ENCODE data around the gene LAX1. TPM values are rescaled to one million over a fixed set of nuclear protein-coding genes. Genes with fewer than 3 reads are reported as not detected.
"Not testable (repeated sequence)": the region's sequence is repeated elsewhere in the genome, so short reads cannot be mapped to it uniquely, and the experiment has no call there.

The LAX1 gene
- total RNA-seq, 1 donor from 2014 or later = 14.2 TPM

DNA sequence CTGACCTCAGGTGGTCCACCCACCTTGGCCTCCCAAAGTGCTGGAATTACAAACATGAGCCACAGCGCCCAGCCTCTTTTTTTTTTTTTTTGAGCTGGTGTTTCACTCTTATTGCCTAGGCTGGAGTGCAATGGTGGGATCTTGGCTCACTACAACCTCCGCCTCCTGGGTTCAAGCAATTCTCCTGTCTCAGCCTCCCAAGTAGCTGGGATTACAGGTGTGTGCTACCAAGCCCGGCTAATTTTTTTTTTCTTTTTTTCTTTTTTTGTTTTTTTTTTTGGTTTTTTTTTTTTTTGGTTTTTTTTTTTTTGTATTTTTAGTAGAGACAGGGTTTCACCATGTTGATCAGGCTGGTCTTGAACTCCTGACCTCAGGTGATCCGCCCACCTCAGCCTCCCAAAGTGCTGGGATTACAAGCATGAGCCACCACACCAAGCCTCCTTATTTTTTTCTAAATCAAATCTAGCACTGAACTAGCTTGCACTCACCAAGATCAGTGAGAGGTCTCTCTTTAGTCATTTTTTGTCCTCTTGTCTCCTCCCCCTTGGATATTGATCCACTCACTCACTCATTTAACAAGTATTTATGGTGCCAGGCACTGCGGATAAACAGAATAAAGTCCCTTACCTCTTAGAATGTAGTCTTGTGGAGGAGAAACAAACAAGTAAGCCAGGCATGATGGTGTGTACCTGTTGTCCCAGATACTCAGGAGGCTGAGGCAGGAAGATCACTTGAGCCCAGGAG, 13.2 kb upstream of the LAX1 start:
- H3K27me3 Mint-ChIP-seq (ENCODE audit: low read depth); DNase-seq (ENCODE audit: low spot score); intact Hi-C loops (cut with micrococcal nuclease); H3K36me3 Mint-ChIP-seq (ENCODE audit: low read depth); H3K4me3 Mint-ChIP-seq (ENCODE audit: low read depth); H3K9me3 Mint-ChIP-seq; H3K27ac Mint-ChIP-seq: not testable (repeated sequence)
- H3K4me1 Mint-ChIP-seq (ENCODE audit: low read depth) = peaks cover 16% of the 10 kb centered on the region

DNA sequence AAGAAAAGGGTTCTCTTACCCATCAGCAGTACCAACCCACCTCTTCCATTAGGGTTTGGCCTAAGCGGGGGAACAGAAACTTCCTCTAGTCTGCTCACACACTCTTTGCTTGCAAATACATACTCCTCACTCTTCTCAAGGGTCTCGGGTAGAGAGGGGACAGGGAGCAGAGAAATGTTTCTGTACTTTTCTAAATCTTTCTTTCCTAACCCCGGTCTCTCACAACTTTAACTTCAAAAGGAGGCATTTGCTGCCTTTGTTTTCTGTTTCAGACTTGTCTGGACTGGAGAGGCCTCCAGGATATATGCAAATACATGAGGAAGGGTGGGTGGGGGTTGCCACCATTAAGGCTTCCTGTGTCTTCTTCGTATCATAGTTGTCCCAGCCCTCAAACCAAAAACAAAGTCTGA, 10.5 kb upstream of the LAX1 start:
- intact Hi-C loops (cut with micrococcal nuclease) = loop anchor here (1.0 kb wide), 1 partner anchor 11 kb away; the partner anchor contains the start of gene LAX1
- DNase-seq (ENCODE audit: low spot score) = no peak
- H3K4me3 Mint-ChIP-seq (ENCODE audit: low read depth) = no peak overlapping the region
- H3K27me3 Mint-ChIP-seq (ENCODE audit: low read depth) = no peaks in the 10 kb centered on the region
- H3K4me1 Mint-ChIP-seq (ENCODE audit: low read depth) = peaks cover 17% of the 10 kb centered on the region
- peak overlapping the region; percentile 87 for H3K27ac Mint-ChIP-seq
- H3K36me3 Mint-ChIP-seq (ENCODE audit: low read depth) = no peaks in the 10 kb centered on the region
- H3K9me3 Mint-ChIP-seq = no peaks in the 10 kb centered on the region

- intact Hi-C loops (cut with micrococcal nuclease) = no loop called here
These were observed 8.9 kb upstream of the LAX1 start for GRCh38 chr1:203756036-203756435.

DNA sequence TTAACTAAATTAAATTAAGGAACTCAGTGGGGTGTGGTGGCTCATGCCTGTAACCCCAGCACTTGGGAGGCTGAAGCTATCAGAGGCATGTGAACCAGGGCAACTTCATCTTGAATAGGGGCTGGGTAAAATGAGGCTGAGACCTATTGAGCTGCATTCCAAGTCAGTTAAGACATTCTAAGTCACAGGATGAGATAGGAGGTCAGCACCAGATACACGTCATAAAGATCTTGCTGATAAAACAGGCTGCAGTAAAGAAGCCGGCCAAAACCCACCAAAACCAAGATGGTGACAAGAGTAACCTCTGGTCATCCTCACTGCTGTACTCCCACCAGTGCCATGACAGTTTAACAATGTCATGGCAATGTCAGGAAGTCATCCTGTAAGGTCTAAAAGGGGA, 6.2 kb upstream of the LAX1 start:
- peaks cover 25% of the 10 kb centered on the region for H3K4me1 Mint-ChIP-seq (ENCODE audit: low read depth)

More at GRCh38 chr1:203756036-203756435, 8.9 kb upstream of the LAX1 start:
- Mint-ChIP-seq H3K36me3 (ENCODE audit: low read depth) (no peaks in the 10 kb centered on the region), H3K4me3 (ENCODE audit: low read depth) (no peak overlapping the region), H3K4me1 (ENCODE audit: low read depth) (peaks cover 17% of the 10 kb centered on the region), H3K27ac (no peak overlapping the region), H3K27me3 (ENCODE audit: low read depth) (no peaks in the 10 kb centered on the region), H3K9me3 (no peaks in the 10 kb centered on the region)
- no peak for DNase-seq (ENCODE audit: low spot score)

GRCh38 chr1:203760506-203760905, 4.5 kb upstream of the LAX1 start:
- Mint-ChIP-seq H3K4me3 (ENCODE audit: low read depth) (no peak overlapping the region), H3K9me3 (no peaks in the 10 kb centered on the region), H3K36me3 (ENCODE audit: low read depth) (peaks cover 3% of the 10 kb centered on the region), H3K27me3 (ENCODE audit: low read depth) (no peaks in the 10 kb centered on the region), H3K27ac (no peak overlapping the region), H3K4me1 (ENCODE audit: low read depth) (peaks cover 30% of the 10 kb centered on the region)
- DNase-seq (ENCODE audit: low spot score) = no peak
- intact Hi-C loops (cut with micrococcal nuclease) = loop anchor here (10.0 kb wide), 1 partner anchor 436 kb away; no protein-coding TSS in a partner anchor

More for the DNA sequence above, 6.2 kb upstream of the LAX1 start:
- H3K36me3 Mint-ChIP-seq (ENCODE audit: low read depth); DNase-seq (ENCODE audit: low spot score); intact Hi-C loops (cut with micrococcal nuclease); H3K27me3 Mint-ChIP-seq (ENCODE audit: low read depth); H3K27ac Mint-ChIP-seq; H3K4me3 Mint-ChIP-seq (ENCODE audit: low read depth); H3K9me3 Mint-ChIP-seq: not testable (repeated sequence)

DNA sequence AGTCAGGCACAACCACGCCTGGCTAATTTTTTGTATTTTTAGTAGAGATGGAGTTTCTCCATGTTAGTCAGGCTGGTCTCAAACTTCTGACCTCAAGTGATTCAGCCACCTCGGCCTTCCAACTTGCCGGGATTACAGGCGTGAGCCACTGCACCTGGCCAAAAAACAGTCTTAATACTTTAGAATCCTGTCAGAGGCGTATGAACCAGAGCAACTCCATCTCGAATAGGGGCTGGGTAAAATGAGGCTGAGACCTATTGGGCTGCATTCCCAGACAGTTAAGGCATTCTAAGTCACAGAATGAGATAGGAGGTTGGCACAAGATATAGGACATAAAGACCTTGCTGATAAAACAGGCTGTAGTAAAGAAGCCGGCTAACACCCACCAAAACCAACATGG, 3.0 kb upstream of the LAX1 start:
- intact Hi-C loops (cut with micrococcal nuclease) = loop anchor here (10.0 kb wide), 1 partner anchor 437 kb away; no protein-coding TSS in a partner anchor
- H3K4me3 Mint-ChIP-seq (ENCODE audit: low read depth); DNase-seq (ENCODE audit: low spot score); H3K27ac Mint-ChIP-seq; H3K27me3 Mint-ChIP-seq (ENCODE audit: low read depth); H3K9me3 Mint-ChIP-seq; H3K36me3 Mint-ChIP-seq (ENCODE audit: low read depth): not testable (repeated sequence)
- peaks cover 26% of the 10 kb centered on the region for H3K4me1 Mint-ChIP-seq (ENCODE audit: low read depth)

DNA sequence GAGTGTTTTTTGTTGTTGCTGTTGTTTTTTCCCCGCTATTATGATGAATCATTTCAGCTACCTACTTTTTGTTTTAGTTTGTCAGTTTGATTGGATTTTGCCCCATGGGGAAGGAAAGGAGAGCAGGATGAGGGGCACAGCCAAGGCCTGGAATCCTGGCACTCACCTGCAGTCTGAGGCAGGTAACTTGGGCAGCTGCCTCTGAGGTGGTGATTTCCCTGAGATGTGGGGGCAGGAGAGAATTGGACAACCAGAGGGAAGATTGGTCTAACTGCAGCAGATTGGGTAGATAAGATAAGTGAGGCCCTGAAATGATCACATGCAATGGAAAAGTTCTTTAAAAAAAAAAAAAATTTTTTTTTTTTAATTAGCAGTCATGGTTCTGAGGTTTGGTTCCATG, 1.5 kb upstream of the LAX1 start:
- Mint-ChIP-seq H3K36me3 (ENCODE audit: low read depth) (peaks cover 12% of the 10 kb centered on the region), H3K4me1 (ENCODE audit: low read depth) (peaks cover 31% of the 10 kb centered on the region), H3K9me3 (no peaks in the 10 kb centered on the region), H3K27ac (peak overlapping the region; percentile 99), H3K27me3 (ENCODE audit: low read depth) (no peaks in the 10 kb centered on the region), H3K4me3 (ENCODE audit: low read depth) (peak overlapping the region; percentile 59)
- intact Hi-C loops (cut with micrococcal nuclease) = loop anchor here (10.0 kb wide), 1 partner anchor 439 kb away; no protein-coding TSS in a partner anchor
- DNase-seq (ENCODE audit: low spot score) = no peak

DNA sequence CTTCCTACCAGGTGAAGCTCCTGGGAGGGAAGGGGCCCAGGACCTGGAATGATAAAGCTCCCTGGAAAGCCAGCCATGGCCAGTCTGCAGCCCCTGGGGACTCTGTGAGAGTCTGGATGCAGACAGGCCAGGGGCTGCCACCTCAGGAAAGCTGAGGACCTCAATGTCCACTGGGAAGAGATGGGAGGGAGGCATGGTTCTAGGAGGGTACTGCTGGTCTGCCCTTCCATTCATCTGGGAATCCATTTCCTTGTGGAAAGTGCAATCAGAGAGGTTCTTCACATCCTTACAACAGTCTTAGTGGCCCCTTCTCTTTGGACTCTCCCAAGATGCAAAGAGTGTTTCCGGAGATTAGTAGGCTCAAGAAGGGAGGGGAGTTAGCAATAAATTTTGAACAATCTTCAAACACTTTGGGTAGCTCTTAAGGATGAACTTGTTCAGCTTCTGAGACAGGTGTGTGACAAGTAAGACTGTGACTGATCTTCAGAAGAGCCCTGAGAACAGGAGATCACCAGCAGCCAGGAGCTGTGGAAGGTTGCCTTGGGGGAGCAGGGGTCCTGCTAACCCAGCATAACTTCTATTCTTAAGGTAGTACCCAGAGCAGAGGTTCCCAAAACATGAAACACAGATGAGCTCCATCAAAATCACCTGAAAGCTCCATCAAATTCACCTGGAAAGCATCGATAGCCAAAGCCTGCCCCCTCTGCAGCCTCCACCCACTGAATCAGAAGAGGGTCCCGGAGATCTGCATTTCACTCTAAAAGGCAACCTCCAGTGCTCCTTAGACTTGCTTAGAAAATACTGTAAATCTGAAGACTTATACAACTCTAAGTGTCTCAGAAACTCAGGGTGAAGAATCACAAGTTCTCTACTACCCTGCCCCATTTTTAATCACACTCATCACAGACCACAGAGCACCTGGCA, 616 bp upstream of the LAX1 start:
- Mint-ChIP-seq H3K36me3 (ENCODE audit: low read depth) (peaks cover 19% of the 10 kb centered on the region), H3K27me3 (ENCODE audit: low read depth) (no peaks in the 10 kb centered on the region), H3K4me3 (ENCODE audit: low read depth) (peak overlapping the region; percentile 90), H3K4me1 (ENCODE audit: low read depth) (peaks cover 34% of the 10 kb centered on the region), H3K27ac (peak overlapping the region; percentile 99), H3K9me3 (no peaks in the 10 kb centered on the region)
- DNase-seq (ENCODE audit: low spot score) = no peak
- intact Hi-C loops (cut with micrococcal nuclease) = loop anchor here (1.0 to 10.0 kb wide), 5 partner anchors 10 to 440 kb away; partner anchors contain the start of genes ATP2B4, ZBED6 and ZC3H11A

GRCh38 chr1:203768256-203768655, 3.3 kb downstream of the LAX1 start:
- no peaks in the 10 kb centered on the region for H3K27me3 Mint-ChIP-seq (ENCODE audit: low read depth)
- H3K27ac Mint-ChIP-seq = peak overlapping the region; percentile 79
- peaks cover 29% of the 10 kb centered on the region for H3K4me1 Mint-ChIP-seq (ENCODE audit: low read depth)
- intact Hi-C loops (cut with micrococcal nuclease) = loop anchor here (5.0 to 10.0 kb wide), 2 partner anchors 96 to 443 kb away; no protein-coding TSS in a partner anchor
- peak overlapping the region; percentile 41 for H3K4me3 Mint-ChIP-seq (ENCODE audit: low read depth)
- H3K9me3 Mint-ChIP-seq = no peaks in the 10 kb centered on the region
- peaks cover 55% of the 10 kb centered on the region for H3K36me3 Mint-ChIP-seq (ENCODE audit: low read depth)
- DNase-seq (ENCODE audit: low spot score) = no peak

- no peaks in the 10 kb centered on the region for H3K27me3 Mint-ChIP-seq (ENCODE audit: low read depth)
- no peak for DNase-seq (ENCODE audit: low spot score)
- peak overlapping the region; percentile 34 for H3K27ac Mint-ChIP-seq
- H3K36me3 Mint-ChIP-seq (ENCODE audit: low read depth) = peaks cover 66% of the 10 kb centered on the region
- H3K4me1 Mint-ChIP-seq (ENCODE audit: low read depth) = peaks cover 16% of the 10 kb centered on the region
- intact Hi-C loops (cut with micrococcal nuclease) = loop anchor here (5.0 to 10.0 kb wide), 2 partner anchors 97 to 445 kb away; no protein-coding TSS in a partner anchor
- H3K9me3 Mint-ChIP-seq = no peaks in the 10 kb centered on the region
- no peak overlapping the region for H3K4me3 Mint-ChIP-seq (ENCODE audit: low read depth)
These were observed 4.7 kb downstream of the LAX1 start for GRCh38 chr1:203769505-203770343.

DNA sequence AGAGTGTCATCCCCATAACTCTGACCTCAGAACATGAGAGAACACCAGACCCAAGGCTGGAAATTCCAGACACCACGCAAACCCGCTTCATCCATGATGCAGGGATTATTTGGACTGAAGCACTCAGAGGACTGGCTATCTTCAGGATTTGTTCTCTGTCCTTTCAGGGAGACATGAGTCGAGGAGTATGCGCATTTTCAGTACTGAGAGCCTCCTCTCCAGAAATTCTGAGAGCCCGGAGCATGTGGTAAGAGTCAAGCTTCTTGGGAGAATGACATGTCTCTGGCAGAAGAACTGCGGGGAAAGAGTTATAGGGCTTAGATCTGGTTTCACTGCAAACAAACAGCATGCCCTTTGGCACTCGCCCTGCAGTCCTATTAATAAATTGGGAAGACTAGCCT, 6.9 kb downstream of the LAX1 start:
- Mint-ChIP-seq H3K27ac (no peak overlapping the region), H3K4me1 (ENCODE audit: low read depth) (peaks cover 14% of the 10 kb centered on the region), H3K36me3 (ENCODE audit: low read depth) (peaks cover 79% of the 10 kb centered on the region), H3K27me3 (ENCODE audit: low read depth) (no peaks in the 10 kb centered on the region), H3K4me3 (ENCODE audit: low read depth) (no peak overlapping the region), H3K9me3 (no peaks in the 10 kb centered on the region)
- intact Hi-C loops (cut with micrococcal nuclease) = no loop called here
- no peak for DNase-seq (ENCODE audit: low spot score)

GRCh38 chr1:203772836-203773235, 7.9 kb downstream of the LAX1 start:
- Mint-ChIP-seq H3K27me3 (ENCODE audit: low read depth) (no peaks in the 10 kb centered on the region), H3K27ac (no peak overlapping the region), H3K4me3 (ENCODE audit: low read depth) (no peak overlapping the region), H3K4me1 (ENCODE audit: low read depth) (peaks cover 14% of the 10 kb centered on the region), H3K9me3 (no peaks in the 10 kb centered on the region), H3K36me3 (ENCODE audit: low read depth) (peaks cover 84% of the 10 kb centered on the region)
- DNase-seq (ENCODE audit: low spot score) = no peak
- intact Hi-C loops (cut with micrococcal nuclease) = no loop called here

Measured in activated T-helper 2 cell treated with anti-CD3 and anti-CD28 coated beads, Interferon-gamma antibody, Interleukin-2, Interleukin-4, amounts not matched to agents 10 μg/mL and 5 μg/mL and 100 μg/mL, durations not matched to agents 14 hours and 24 hours and 36 hours (primary cell).